Measurements from ENCODE around the gene EML4.
"Not testable (repeated sequence)": the region's sequence is repeated elsewhere in the genome, so short reads cannot be mapped to it uniquely, and the experiment has no call there.

EML4 gene

GRCh38 chr2:42169100-42169873 is at the start of gene EML4:
TSS of gene EML4 (plus strand) at chr2:42169353. CDS start at chr2:42169612, 259 bp downstream.
- peak; percentile 91 for DNase-seq (ENCODE audit: low spot score)

- DNase-seq (ENCODE audit: low spot score): no peak
Measured at GRCh38 chr2:42123426-42123825, 45.7 kb upstream of the EML4 start.

GRCh38 chr2:42124011-42124785 is 45.0 kb upstream of the EML4 start:
- DNase-seq (ENCODE audit: low spot score): no peak

- no peak for DNase-seq (ENCODE audit: low spot score)
Measured at GRCh38 chr2:42125841-42126594, 43.1 kb upstream of the EML4 start.

GRCh38 chr2:42126873-42127272 is 42.3 kb upstream of the EML4 start:
- DNase-seq (ENCODE audit: low spot score): not testable (repeated sequence)

- DNase-seq (ENCODE audit: low spot score): no peak
Measured at GRCh38 chr2:42127425-42128424, 41.4 kb upstream of the EML4 start.

GRCh38 chr2:42128721-42129486 is 40.2 kb upstream of the EML4 start:
- DNase-seq (ENCODE audit: low spot score): no peak

GRCh38 chr2:42129487-42129852 is 39.7 kb upstream of the EML4 start:
- no peak for DNase-seq (ENCODE audit: low spot score)

GRCh38 chr2:42129947-42130346 is 39.2 kb upstream of the EML4 start:
- DNase-seq (ENCODE audit: low spot score): no peak

GRCh38 chr2:42130858-42131257 is 38.3 kb upstream of the EML4 start:
- not testable (repeated sequence) for DNase-seq (ENCODE audit: low spot score)

GRCh38 chr2:42132191-42132965 is 36.8 kb upstream of the EML4 start:
- no peak for DNase-seq (ENCODE audit: low spot score)

- DNase-seq (ENCODE audit: low spot score): peak; percentile 72
Measured at GRCh38 chr2:42132966-42133641, 36.0 kb upstream of the EML4 start.

GRCh38 chr2:42133771-42134195 is 35.4 kb upstream of the EML4 start:
- DNase-seq (ENCODE audit: low spot score): no peak

- DNase-seq (ENCODE audit: low spot score): not testable (repeated sequence)
Measured at GRCh38 chr2:42134401-42134932, 34.7 kb upstream of the EML4 start.

- no peak for DNase-seq (ENCODE audit: low spot score)
Measured at GRCh38 chr2:42135381-42136312, 33.5 kb upstream of the EML4 start.

- no peak for DNase-seq (ENCODE audit: low spot score)
Measured at GRCh38 chr2:42136782-42137124, 32.4 kb upstream of the EML4 start.

- no peak for DNase-seq (ENCODE audit: low spot score)
Measured at GRCh38 chr2:42137125-42137841, 31.9 kb upstream of the EML4 start.
